SK-N-SH (cell line): ENCODE data around the gene SPTLC1. TPM values are rescaled to one million over a fixed set of nuclear protein-coding genes. Genes with fewer than 3 reads are reported as not detected.

Experiments
- CTCF ChIA-PET: fragments of 300-600, 350-600 bp; formaldehyde crosslinking; extraction: SDS; loops from one replicate; lab custom pipeline; 2021; lab: Yijun Ruan, JAX
- POLR2A ChIA-PET: fragments of 350-600 bp; sonication (Branson Sonifier 250); formaldehyde crosslinking; extraction: SDS; loops from one replicate; lab custom pipeline; 2020; ENCODE audit warnings: antibody characterized with exemption, inconsistent platforms; lab: Yijun Ruan, JAX
- DNase-seq: peaks from one replicate; pipeline ENCODE4 v3.0.0; 2012
- H2AFZ ChIP-seq: fragments of 200-600 bp; sonication (generic); 2 replicates; pipeline ENCODE4 v1.8.1; 2016; ENCODE audit warnings: antibody characterized with exemption, mild to moderate bottlenecking, low read depth
- H3F3A ChIP-seq: fragments of 200-600 bp; sonication (generic); replicated peaks from 2 replicates; pipeline ENCODE3; 2016; ENCODE audit warnings: antibody characterized with exemption, mild to moderate bottlenecking; ENCODE audit not compliant: insufficient read depth
- H3K27ac ChIP-seq, 2 experiments: fragments of 200-500 bp in 1 of 2; fragments of 200-600 bp in 1 of 2; sonication (Bioruptor generic) in 1 of 2; sonication (generic), shearing (Covaris generic) in 1 of 2; 2 replicates each; pipeline versions ENCODE4 v1.5.1 to v1.6.1; 2014 to 2016; ENCODE audit warnings: low read depth in 2 of 2, inconsistent platforms in 1 of 2, low read length in 1 of 2, mild to moderate bottlenecking in 1 of 2, mixed read lengths in 1 of 2
- H3K27me3 ChIP-seq: fragments of 200-600 bp; sonication (generic), shearing (Covaris generic); 2 replicates; pipeline ENCODE4 v1.6.1; 2016; ENCODE audit warnings: mixed run types; ENCODE audit not compliant: insufficient read depth
- H3K36me3 ChIP-seq, 2 experiments: fragments of 200-500 bp in 1 of 2; fragments of 200-600 bp in 1 of 2; sonication (Bioruptor generic) in 1 of 2; sonication (generic) in 1 of 2; replicated peaks in 1 of 2; 2 replicates each; pipeline versions ENCODE3 to v1.5.1; 2014 to 2016; ENCODE audit warnings: low read length in 1 of 2, mild to moderate bottlenecking in 1 of 2; ENCODE audit not compliant: insufficient read depth in 2 of 2, control insufficient read depth in 1 of 2
- H3K4me1 ChIP-seq, 2 experiments: fragments of 200-500 bp in 1 of 2; fragments of 200-600 bp in 1 of 2; sonication (Bioruptor generic) in 1 of 2; sonication (generic), shearing (Covaris generic) in 1 of 2; 2 replicates each; pipeline versions ENCODE4 v1.5.1 to v1.6.1; 2014 to 2016; ENCODE audit warnings: low read depth in 1 of 2, low read length in 1 of 2, mixed run types in 1 of 2; ENCODE audit not compliant: insufficient read depth in 2 of 2, control insufficient read depth in 1 of 2
- H3K4me2 ChIP-seq: fragments of 200-600 bp; sonication (generic), shearing (Covaris generic); 2 replicates; pipeline ENCODE4 v1.6.1; 2017; ENCODE audit warnings: mixed run types
- H3K4me3 ChIP-seq, 2 experiments: fragments of 200-500 bp in 1 of 2; fragments of 200-600 bp in 1 of 2; sonication (Bioruptor generic) in 1 of 2; sonication (generic), shearing (Covaris generic) in 1 of 2; 2 replicates each; pipeline versions ENCODE4 v1.5.1 to v1.8.1; 2014 to 2016; ENCODE audit warnings: low read depth in 2 of 2, inconsistent platforms in 1 of 2, low read length in 1 of 2, mild to moderate bottlenecking in 1 of 2, mixed read lengths in 1 of 2, moderate library complexity in 1 of 2
- H3K79me2 ChIP-seq: fragments of 200-600 bp; sonication (generic); 2 replicates; pipeline ENCODE4 v1.8.1; 2017; ENCODE audit warnings: mild to moderate bottlenecking; ENCODE audit not compliant: insufficient read depth
- H3K9ac ChIP-seq: fragments of 200-600 bp; sonication (generic); 2 replicates; pipeline ENCODE4 v1.6.1; 2017; ENCODE audit warnings: mixed run types
- H3K9me2 ChIP-seq: fragments of 200-600 bp; sonication (generic); 2 replicates; pipeline ENCODE4 v1.6.1; 2017; ENCODE audit warnings: mixed run types
- H3K9me3 ChIP-seq: fragments of 200-600 bp; sonication (generic); 2 replicates; pipeline ENCODE4 v1.6.1; 2017; ENCODE audit warnings: mixed run types, mild to moderate bottlenecking, moderate library complexity
- H4K20me1 ChIP-seq: fragments of 200-600 bp; sonication (generic); 2 replicates; pipeline ENCODE4 v1.6.1; 2017; ENCODE audit warnings: mild to moderate bottlenecking, mixed run types; ENCODE audit not compliant: insufficient read depth
- CHD2 ChIP-seq: fragments of 150-350 bp; IDR thresholded peaks from 2 replicates; pipeline ENCODE4 v1.6.1; 2018; ENCODE audit warnings: low read length; ENCODE audit not compliant: partially characterized antibody
- CTCF ChIP-seq: fragments of 200-600 bp; sonication (generic); IDR thresholded peaks from 2 replicates; pipeline ENCODE4 v1.6.1; 2017; ENCODE audit warnings: antibody characterized with exemption, mild to moderate bottlenecking, moderate library complexity
- ELF1 ChIP-seq: IDR thresholded peaks from 2 replicates; pipeline ENCODE4 v1.4.0; 2012
- MAX ChIP-seq: IDR thresholded peaks from 2 replicates; pipeline ENCODE4 v1.4.0; 2012; ENCODE audit warnings: low read depth
- MXI1 ChIP-seq: IDR thresholded peaks from 2 replicates; pipeline ENCODE4 v1.6.1; 2012; ENCODE audit warnings: mild to moderate bottlenecking, low read depth, low read length, improper control_type of control experiment
- RAD21 ChIP-seq: IDR thresholded peaks from 2 replicates; pipeline ENCODE4 v1.6.1; 2012; ENCODE audit warnings: mild to moderate bottlenecking, low read length
- REST ChIP-seq: IDR thresholded peaks from 2 replicates; pipeline ENCODE4 v1.6.1; 2012; ENCODE audit warnings: mild to moderate bottlenecking, low read depth, low read length, moderate library complexity
- RXRA ChIP-seq: IDR thresholded peaks from 2 replicates; pipeline ENCODE4 v1.4.0; 2012; ENCODE audit warnings: low read depth, mild to moderate bottlenecking, borderline replicate concordance
- SIN3A ChIP-seq: IDR thresholded peaks from 2 replicates; pipeline ENCODE4 v1.6.1; 2012; ENCODE audit warnings: low read depth, mild to moderate bottlenecking, low read length, moderate library complexity, borderline replicate concordance
- SMC3 ChIP-seq: IDR thresholded peaks from 2 replicates; pipeline ENCODE4 v1.6.1; 2012; ENCODE audit warnings: low read depth, low read length, improper control_type of control experiment
- USF1 ChIP-seq: IDR thresholded peaks from 2 replicates; pipeline ENCODE4 v1.4.0; 2012; ENCODE audit warnings: low read depth, borderline replicate concordance
- USF2 ChIP-seq: fragments of 150-350 bp; IDR thresholded peaks from 2 replicates; pipeline ENCODE4 v1.6.1; 2017; ENCODE audit warnings: antibody characterized with exemption, low read length, low read depth, borderline replicate concordance
- YY1 ChIP-seq: IDR thresholded peaks from 2 replicates; pipeline ENCODE4 v1.4.0; 2012; ENCODE audit warnings: low read depth, mild to moderate bottlenecking
- WGBS: methylation state at CpG from one replicate; pipeline ENCODE4 v1.1.6; 2017; ENCODE audit warnings: low lambda C conversion rate; 5-methylcytosine and 5-hydroxymethylcytosine counted together
- polyA plus RNA-seq, 3 experiments: library from polyadenylated mRNA; depleted of rRNA; stranded (reverse); fragments of >200 nt; gene quantifications; 2 replicates each; pipeline ENCODE4 v1.2.3, GENCODE V29; 2012

SPTLC1 gene
- polyA plus RNA-seq, 1 of the 3 experiments (the other 2 are of a cell fraction), result 53.9 TPM

GRCh38 chr9:92140074-92140753 lies 25.0 kb upstream of the SPTLC1 start:
- TF ChIP-seq RXRA (no peak), SMC3 (peak; percentile 75), YY1 (no peak), MXI1 (peak; percentile 52; the same call in 1 of the 2 replicates), REST (no peak), USF1 (no peak), RAD21 (peak; percentile 88), MAX (peak; percentile 91), USF2 (no peak), ELF1 (no peak), CTCF (peak; percentile 76), CHD2 (peak; percentile 41), SIN3A (peak; percentile 81)
- ChIA-PET CTCF (interaction anchor here (0.6 to 5.1 kb wide), 55 partner anchors 8 to 780 kb away, joined by 3 to 94 read pairs (median 5); partner anchors contain the start of genes CENPP, NOL8 and SPTLC1), POLR2A (interaction anchor here (1.2 to 1.7 kb wide), 2 partner anchors 94 to 105 kb away, joined by 3 to 7 read pairs; no protein-coding TSS in a partner anchor)
- Histone ChIP-seq H3K9me3 (no peaks in the 10 kb centered on the region), H3K27me3 (no peaks in the 10 kb centered on the region), H2AFZ (no peak overlapping the region), H3K27ac (no peak overlapping the region), H3K9ac (no peak overlapping the region), H3F3A (no peaks in the 10 kb centered on the region), H3K36me3 (no peaks in the 10 kb centered on the region), H3K4me1 (peaks cover 4 to 14% of the 10 kb centered on the region in 2 experiments; a peak in 2 of 4 replicates), H3K4me3 (peak overlapping the region in 1 of 2 experiments; percentile 43; a peak in 1 of 4 replicates), H4K20me1 (no peaks in the 10 kb centered on the region), H3K9me2 (no peaks in the 10 kb centered on the region), H3K79me2 (no peaks in the 10 kb centered on the region), H3K4me2 (0 out of 2 replicates have a peak overlapping the region, but pooled peaks have one; percentile 52)
- peak; percentile 86 for DNase-seq
- WGBS, result 25% methylated on average over 13 of the region's 16 CpGs
